HUES64 (cell line): ENCODE data around the gene GPR108.

Source experiments
- H3K27ac ChIP-seq: 2 replicates; pipeline ENCODE4 v1.7.0; 2013; ENCODE audit warnings: low read depth, low read length, inconsistent platforms
- H3K27me3 ChIP-seq: 2 replicates; pipeline ENCODE4 v1.6.1; 2013; ENCODE audit warnings: mild to moderate bottlenecking, low read length; ENCODE audit not compliant: insufficient read depth
- H3K36me3 ChIP-seq: 2 replicates; pipeline ENCODE4 v1.6.1; 2013; ENCODE audit warnings: mild to moderate bottlenecking, low read length; ENCODE audit not compliant: insufficient read depth
- H3K4me1 ChIP-seq: 2 replicates; pipeline ENCODE4 v1.6.1; 2013; ENCODE audit warnings: mild to moderate bottlenecking, low read length, moderate library complexity; ENCODE audit not compliant: insufficient read depth
- H3K4me3 ChIP-seq: 2 replicates; pipeline ENCODE4 v1.5.1; 2013; ENCODE audit warnings: mild to moderate bottlenecking, low read length, moderate library complexity
- H3K9ac ChIP-seq: 2 replicates; pipeline ENCODE4 v1.6.1; 2013; ENCODE audit warnings: mild to moderate bottlenecking, low read depth, low read length
- H3K9me3 ChIP-seq: 2 replicates; pipeline ENCODE4 v1.6.1; 2013; ENCODE audit warnings: low read depth, low read length; ENCODE audit not compliant: insufficient read depth
- WGBS: fragments of 150-250, 120-280 bp; methylation state at CpG from one replicate; pipeline ENCODE4 v1.1.7; 2013; ENCODE audit warnings: missing lambda C conversion rate; 5-methylcytosine and 5-hydroxymethylcytosine counted together

GPR108 gene

DNA sequence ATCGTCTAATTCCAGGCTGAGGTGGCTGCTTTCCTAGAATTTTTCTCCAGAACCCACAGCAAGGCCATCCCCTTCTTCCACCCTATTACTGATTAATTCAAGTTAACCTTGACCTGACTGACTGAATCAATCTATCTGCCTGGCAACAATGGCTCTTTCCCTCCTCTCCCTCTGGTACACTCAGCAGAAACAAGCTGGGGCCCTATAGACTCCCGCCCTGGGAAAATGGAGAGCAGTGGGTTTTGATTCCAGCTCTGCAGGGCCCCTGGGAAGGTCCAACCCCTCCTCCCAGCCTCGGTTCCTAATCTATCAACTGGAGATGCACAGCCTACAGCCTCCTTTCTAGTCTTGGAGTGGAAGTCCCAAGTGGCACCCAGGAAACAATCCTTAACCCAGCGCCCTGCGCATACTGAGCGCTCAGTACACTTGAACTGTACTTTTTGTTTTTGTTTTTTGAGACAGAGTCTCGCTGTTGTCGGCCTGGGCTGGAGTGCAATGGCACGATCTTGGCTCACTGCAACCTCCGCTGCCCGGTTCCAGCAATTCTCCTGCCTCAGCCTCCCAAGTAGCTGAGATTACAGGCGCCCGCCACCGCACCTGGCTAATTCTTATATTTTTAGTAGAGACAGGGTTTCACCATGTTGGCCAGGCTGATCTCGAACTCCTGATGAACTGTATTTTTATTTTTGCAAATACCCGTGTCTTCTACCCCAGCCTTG is 11.7 kb downstream of the GPR108 start:
- Histone ChIP-seq H3K36me3 (no peaks in the 10 kb centered on the region), H3K9ac (no peak overlapping the region), H3K27me3 (no peaks in the 10 kb centered on the region), H3K9me3 (no peaks in the 10 kb centered on the region), H3K4me1 (no peaks in the 10 kb centered on the region), H3K4me3 (no peak overlapping the region), H3K27ac (no peak overlapping the region)
- WGBS: 89% methylated on average over 16 of the region's 16 CpGs

DNA sequence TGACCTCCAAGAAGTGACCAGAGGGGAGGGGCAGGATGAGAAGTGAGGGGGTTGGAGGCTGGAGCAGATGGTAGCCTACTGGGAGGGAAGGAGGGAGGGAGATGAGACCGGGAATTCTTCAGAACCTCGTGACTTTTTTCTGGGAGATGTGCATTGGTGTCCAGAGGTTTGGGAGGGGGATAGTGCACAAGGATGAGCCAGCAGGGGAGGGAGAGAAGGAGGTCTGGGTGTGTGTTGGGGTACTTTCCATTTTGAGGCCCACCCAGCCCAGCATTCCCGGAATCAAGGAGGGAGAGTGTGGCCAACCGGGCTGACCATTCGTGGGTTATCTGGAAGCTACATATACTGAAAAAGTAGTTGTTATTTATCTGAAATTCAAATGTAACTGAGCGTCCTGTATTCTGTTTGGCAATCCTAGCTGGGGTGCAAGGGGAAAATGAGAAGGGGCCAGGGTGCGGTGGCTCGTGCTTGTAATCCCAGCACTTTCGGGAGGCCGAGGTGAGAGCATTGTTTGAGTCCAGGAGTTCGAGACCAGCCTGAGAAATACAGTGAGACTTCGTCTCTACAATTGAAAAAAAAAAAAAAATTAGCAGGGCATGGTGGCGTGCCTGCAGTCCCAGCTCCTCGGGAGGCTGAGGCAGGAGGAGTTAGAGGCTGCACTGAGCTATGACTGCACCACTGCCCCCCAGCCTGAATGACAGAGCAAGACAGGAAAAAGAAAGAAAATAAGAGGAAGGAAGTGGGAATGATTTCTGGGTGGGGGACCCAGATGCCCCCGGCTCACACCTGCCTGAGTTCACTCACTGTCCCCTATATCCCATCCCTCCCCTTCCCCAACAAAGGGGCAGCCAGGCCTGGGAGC is 12.5 kb downstream of the GPR108 start:
- Histone ChIP-seq H3K27me3 (no peaks in the 10 kb centered on the region), H3K27ac (no peak overlapping the region), H3K9me3 (no peaks in the 10 kb centered on the region), H3K4me1 (no peaks in the 10 kb centered on the region), H3K36me3 (no peaks in the 10 kb centered on the region), H3K9ac (no peak overlapping the region), H3K4me3 (no peak overlapping the region)
- 89% methylated on average over 15 of the region's 15 CpGs for WGBS

GRCh38 chr19:6723738-6724137 is 13.6 kb downstream of the GPR108 start:
- 91% methylated on average over 5 of the region's 5 CpGs for WGBS
- H3K9ac ChIP-seq: no peak overlapping the region
- H3K27me3 ChIP-seq: no peaks in the 10 kb centered on the region
- H3K27ac ChIP-seq: no peak overlapping the region
- no peak overlapping the region for H3K4me3 ChIP-seq
- no peaks in the 10 kb centered on the region for H3K4me1 ChIP-seq
- no peaks in the 10 kb centered on the region for H3K9me3 ChIP-seq
- no peaks in the 10 kb centered on the region for H3K36me3 ChIP-seq

GRCh38 chr19:6723108-6723618 is 14.2 kb downstream of the GPR108 start:
- H3K4me3 ChIP-seq: no peak overlapping the region
- 59% methylated on average over 13 of the region's 13 CpGs for WGBS
- no peaks in the 10 kb centered on the region for H3K4me1 ChIP-seq
- no peaks in the 10 kb centered on the region for H3K27me3 ChIP-seq
- H3K9me3 ChIP-seq: no peaks in the 10 kb centered on the region
- no peaks in the 10 kb centered on the region for H3K36me3 ChIP-seq
- H3K27ac ChIP-seq: no peak overlapping the region
- H3K9ac ChIP-seq: no peak overlapping the region

DNA sequence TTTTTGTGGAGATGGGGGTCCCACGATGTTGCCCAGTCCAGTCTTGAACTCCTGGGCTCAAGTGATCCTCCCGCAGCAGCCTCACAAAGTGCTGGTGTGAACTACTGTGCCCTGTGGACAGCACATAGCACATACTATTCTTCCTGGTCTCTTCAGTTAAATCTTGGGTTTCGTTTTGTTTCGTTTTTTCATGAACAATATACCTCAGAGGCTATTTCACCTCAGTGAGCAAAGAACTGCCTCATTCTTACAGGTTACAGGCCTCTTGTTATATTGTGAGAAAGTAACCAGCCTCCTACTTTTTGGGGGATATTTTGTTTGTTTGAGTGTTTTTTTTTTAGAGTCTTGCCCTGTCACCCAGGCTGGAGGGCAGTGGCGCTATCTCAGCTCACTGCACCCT is 15.6 kb downstream of the GPR108 start:
- H3K4me1 ChIP-seq: no peaks in the 10 kb centered on the region
- no peaks in the 10 kb centered on the region for H3K9me3 ChIP-seq
- no peaks in the 10 kb centered on the region for H3K27me3 ChIP-seq
- H3K9ac ChIP-seq: no peak overlapping the region
- no peak overlapping the region for H3K27ac ChIP-seq
- H3K36me3 ChIP-seq: no peaks in the 10 kb centered on the region
- 92% methylated on average over 5 of the region's 5 CpGs for WGBS
- H3K4me3 ChIP-seq: no peak overlapping the region

- Histone ChIP-seq H3K9ac (no peak overlapping the region), H3K27me3 (no peaks in the 10 kb centered on the region), H3K9me3 (no peaks in the 10 kb centered on the region), H3K4me1 (no peaks in the 10 kb centered on the region), H3K27ac (no peak overlapping the region), H3K4me3 (no peak overlapping the region), H3K36me3 (no peaks in the 10 kb centered on the region)
These were observed 16.3 kb downstream of the GPR108 start for GRCh38 chr19:6721138-6721474.

DNA sequence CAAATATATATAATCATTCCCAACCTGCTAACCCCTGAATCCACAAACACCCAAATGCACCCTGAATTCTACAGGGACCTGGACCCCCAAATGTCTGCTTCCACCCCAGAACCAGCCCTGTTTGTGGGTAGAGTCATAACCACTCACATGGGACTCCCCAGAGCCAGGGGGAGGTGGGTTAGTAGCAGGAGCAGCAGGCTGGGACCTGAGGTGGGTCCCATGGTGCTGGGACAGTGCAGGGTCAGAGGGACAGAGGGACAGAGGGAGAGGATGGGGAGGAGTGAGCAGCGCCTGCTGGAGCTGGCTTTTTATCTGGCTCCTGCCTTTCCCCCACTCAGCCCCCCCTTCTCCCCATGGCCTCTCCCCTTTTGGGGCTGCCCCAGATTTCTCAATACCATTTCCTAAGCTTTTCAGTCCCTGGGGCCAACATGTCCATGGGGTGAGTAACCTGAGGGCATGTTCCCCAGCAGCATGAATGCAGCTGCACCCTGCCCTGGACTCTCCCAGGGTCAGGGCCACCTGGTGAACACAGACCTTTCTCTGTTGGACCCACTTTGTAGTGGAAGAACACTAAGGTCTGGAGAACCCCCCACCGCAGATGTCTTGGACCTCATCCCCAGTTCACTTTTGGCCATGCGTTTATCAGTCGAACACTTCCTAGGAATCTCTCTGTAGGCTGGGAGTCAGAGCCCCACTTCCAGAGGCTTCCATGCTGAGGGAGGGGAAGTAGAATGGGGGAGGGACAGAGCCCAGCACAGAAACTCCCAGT is 16.8 kb downstream of the GPR108 start, which contains the start of gene C3:
TSS of gene C3 (minus strand) at position 282 of the 769 bp plus-strand sequence. CDS start at position 221, 61 bp downstream.
- 93% methylated on average over 4 of the region's 4 CpGs for WGBS
- H3K4me3 ChIP-seq: no peak within 1 kb of the TSS
- no peaks in the 10 kb centered on the region for H3K36me3 ChIP-seq
- no peaks in the 10 kb centered on the region for H3K27me3 ChIP-seq
- H3K4me1 ChIP-seq: no peaks in the 10 kb centered on the region
- H3K9me3 ChIP-seq: no peaks in the 10 kb centered on the region
- H3K27ac ChIP-seq: no peak within 1 kb of the TSS
- H3K9ac ChIP-seq: no peak within 1 kb of the TSS

GRCh38 chr19:6719992-6720368 is 17.4 kb downstream of the GPR108 start:
- Histone ChIP-seq H3K27me3 (no peaks in the 10 kb centered on the region), H3K36me3 (no peaks in the 10 kb centered on the region), H3K4me3 (no peak overlapping the region), H3K9me3 (no peaks in the 10 kb centered on the region), H3K4me1 (no peaks in the 10 kb centered on the region), H3K27ac (no peak overlapping the region), H3K9ac (no peak overlapping the region)
- WGBS: 91% methylated on average over 3 of the region's 3 CpGs

DNA sequence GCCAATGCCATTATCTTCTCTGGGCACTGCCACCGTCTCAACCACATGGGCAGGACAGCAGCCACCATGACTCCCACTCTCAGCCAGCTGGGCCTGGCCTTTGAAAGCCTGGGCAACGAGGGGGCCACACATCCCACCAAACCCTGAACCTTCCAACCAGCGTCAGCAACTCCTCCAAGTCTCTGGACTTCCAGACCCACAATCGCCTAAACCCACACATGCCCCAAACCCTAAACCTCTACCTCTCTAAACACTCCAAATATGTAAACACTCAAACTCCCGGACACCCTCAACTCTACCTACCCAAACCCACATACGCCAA is 17.9 kb downstream of the GPR108 start:
- Histone ChIP-seq H3K4me3 (no peak overlapping the region), H3K9me3 (no peaks in the 10 kb centered on the region), H3K9ac (no peak overlapping the region), H3K36me3 (no peaks in the 10 kb centered on the region), H3K27me3 (no peaks in the 10 kb centered on the region), H3K27ac (no peak overlapping the region), H3K4me1 (no peaks in the 10 kb centered on the region)
- WGBS: 91% methylated on average over 6 of the region's 6 CpGs

DNA sequence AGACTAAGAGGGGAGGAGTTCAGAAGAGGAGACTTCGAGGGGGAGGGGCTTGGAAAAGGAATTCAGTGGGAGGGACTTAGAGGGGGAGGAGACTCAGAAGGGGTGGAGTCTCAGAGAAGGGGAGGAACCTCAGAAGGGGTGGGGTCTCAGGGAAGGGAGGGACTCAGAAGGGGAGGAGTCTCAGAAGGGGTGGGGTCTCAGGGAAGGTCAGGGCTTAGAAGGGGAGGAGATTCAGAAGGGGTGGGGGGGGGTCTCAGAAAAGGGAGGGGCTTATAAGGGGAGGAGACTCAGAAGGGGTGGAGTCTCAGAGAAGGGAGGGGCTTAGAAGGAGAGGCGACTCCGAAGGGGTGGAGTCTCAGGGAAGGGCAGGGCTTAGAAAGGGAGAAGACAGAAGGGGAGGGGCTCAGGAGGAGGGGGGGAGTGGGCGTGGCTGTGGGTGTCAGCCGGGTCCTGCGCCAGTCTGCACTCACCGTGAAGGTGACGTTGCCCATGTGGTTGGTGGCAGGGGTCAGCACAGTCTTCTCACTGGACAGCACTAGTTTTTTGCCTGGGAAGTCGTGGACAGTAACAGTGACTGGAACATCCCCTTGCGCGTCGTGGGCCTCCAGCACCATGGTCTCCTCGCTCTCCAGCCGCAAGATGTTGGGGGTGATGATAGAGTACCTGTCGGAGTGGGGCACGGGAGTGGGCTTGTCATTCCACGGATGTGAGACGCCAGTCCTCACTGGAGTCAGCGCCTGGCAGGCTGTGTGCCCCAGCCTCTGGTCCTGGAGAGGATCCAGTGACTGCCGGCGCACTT is 18.4 kb downstream of the GPR108 start:
- H3K27me3 ChIP-seq: no peaks in the 10 kb centered on the region
- H3K4me1 ChIP-seq: no peaks in the 10 kb centered on the region
- no peaks in the 10 kb centered on the region for H3K9me3 ChIP-seq
- H3K4me3 ChIP-seq: no peak overlapping the region
- H3K36me3 ChIP-seq: no peaks in the 10 kb centered on the region
- WGBS: 91% methylated on average over 21 of the region's 21 CpGs
- no peak overlapping the region for H3K9ac ChIP-seq
- no peak overlapping the region for H3K27ac ChIP-seq
